ENCODE measurements around the gene ASTL.
A peak's percentile ranks its signal among the peaks of the same experiment; 100 is the strongest.
"Not testable (repeated sequence)": the region's sequence is repeated elsewhere in the genome, so short reads cannot be mapped to it uniquely, and the experiment has no call there.

Gene ASTL

GRCh38 chr2:96138179-96139145 lies at the start of gene ASTL:
ASTL (minus strand) TSS chr2:96138502; CDS start chr2:96138436, 66 bp downstream.
- peak; percentile 70 for DNase-seq

- DNase-seq: no peak
Measured at GRCh38 chr2:96186562-96186961, 48.3 kb upstream of the ASTL start.

- no peak for DNase-seq
Measured at GRCh38 chr2:96185516-96185915, 47.2 kb upstream of the ASTL start.

- no peak for DNase-seq
Measured at GRCh38 chr2:96184989-96185388, 46.7 kb upstream of the ASTL start.

GRCh38 chr2:96184188-96184587 lies 45.9 kb upstream of the ASTL start:
- DNase-seq: no peak

GRCh38 chr2:96181529-96181928 lies 43.2 kb upstream of the ASTL start:
- no peak for DNase-seq

GRCh38 chr2:96180521-96180920 lies 42.2 kb upstream of the ASTL start:
- DNase-seq: no peak

GRCh38 chr2:96180002-96180401 lies 41.7 kb upstream of the ASTL start:
- no peak for DNase-seq

GRCh38 chr2:96176661-96177060 lies 38.4 kb upstream of the ASTL start:
- DNase-seq: no peak

GRCh38 chr2:96175951-96176350 lies 37.6 kb upstream of the ASTL start:
- no peak for DNase-seq

- peak; percentile 88 for DNase-seq
Measured at GRCh38 chr2:96174251-96175144, 36.2 kb upstream of the ASTL start.

- DNase-seq: no peak
Measured at GRCh38 chr2:96171831-96172230, 33.5 kb upstream of the ASTL start.

GRCh38 chr2:96170626-96171025 lies 32.3 kb upstream of the ASTL start:
- DNase-seq: no peak

- no peak for DNase-seq
Measured at GRCh38 chr2:96169868-96170507, 31.7 kb upstream of the ASTL start.

- no peak for DNase-seq
Measured at GRCh38 chr2:96167407-96168013, 29.2 kb upstream of the ASTL start.

- peak; percentile 60 for DNase-seq
Measured at GRCh38 chr2:96164459-96165184, 26.3 kb upstream of the ASTL start.

- DNase-seq: peak; percentile 57
Measured at GRCh38 chr2:96163768-96164429, 25.6 kb upstream of the ASTL start.

GRCh38 chr2:96163415-96163767 lies 25.1 kb upstream of the ASTL start:
- no peak for DNase-seq

GRCh38 chr2:96161898-96162297 lies 23.6 kb upstream of the ASTL start:
- DNase-seq: no peak

- DNase-seq: not testable (repeated sequence)
Measured at GRCh38 chr2:96160366-96160765, 22.1 kb upstream of the ASTL start.

- DNase-seq: no peak
Measured at GRCh38 chr2:96159084-96159830, 21.0 kb upstream of the ASTL start.

Data from eye (tissue), 1 donor.